PC-9 (cell line): ENCODE results near the gene JAK3. TPM values are rescaled to one million over a fixed set of nuclear protein-coding genes. Genes with fewer than 3 reads are reported as not detected.

Source experiments
- BruUV-seq: library from RNA; stranded (reverse); fragments of 400-500 nt; replicated peaks from 2 replicates; lab custom pipeline; 2021; lab: Mats Ljungman, UMichigan
- CTCF ChIA-PET: fragments of 300-600 bp; sonication (Branson Sonifier 250); formaldehyde crosslinking; loops from one replicate; lab custom pipeline; 2022; ENCODE audit warnings: antibody characterized with exemption; lab: Charles Lee
- POLR2A ChIA-PET: fragments of 300-600 bp; sonication (Branson Sonifier 250); formaldehyde crosslinking; loops from one replicate; lab custom pipeline; 2022; ENCODE audit warnings: antibody characterized with exemption; ENCODE audit not compliant: unreplicated experiment; lab: Charles Lee
- DNase-seq, 2 experiments: peaks; one replicate each; pipeline versions ENCODE4 v3.0.0 to v3.0.0-alpha.2; 2015 to 2022; ENCODE audit warnings: mixed read lengths in 1 of 2
- H2AFZ ChIP-seq: fragments of 200-600 bp; sonication (generic); 2 replicates; pipeline ENCODE4 v1.8.1; 2017; ENCODE audit warnings: antibody characterized with exemption
- H3F3A ChIP-seq: fragments of 200-600 bp; sonication (generic); 2 replicates; pipeline ENCODE4 v1.8.1; 2017; ENCODE audit warnings: antibody characterized with exemption, mild to moderate bottlenecking, low read depth; ENCODE audit not compliant: insufficient read depth
- H3K27ac ChIP-seq: fragments of 200-600 bp; sonication (generic); 2 replicates; pipeline ENCODE4 v1.6.1; 2016; ENCODE audit warnings: mixed run types
- H3K27me3 ChIP-seq: fragments of 200-600 bp; sonication (generic); 2 replicates; pipeline ENCODE4 v1.6.1; 2016; ENCODE audit warnings: low read depth, mixed run types; ENCODE audit not compliant: insufficient read depth
- H3K36me3 ChIP-seq: fragments of 200-600 bp; sonication (generic); 2 replicates; pipeline ENCODE4 v1.6.1; 2016; ENCODE audit warnings: low read depth, mixed run types
- H3K4me1 ChIP-seq: fragments of 200-600 bp; sonication (generic); replicated peaks from 2 replicates; pipeline ENCODE4 v1.6.1; 2016; ENCODE audit warnings: mixed run types; ENCODE audit not compliant: insufficient read depth
- H3K4me2 ChIP-seq: fragments of 200-600 bp; sonication (generic); 2 replicates; pipeline ENCODE4 v1.6.1; 2017; ENCODE audit warnings: mixed run types
- H3K4me3 ChIP-seq: fragments of 200-600 bp; sonication (generic); 2 replicates; pipeline ENCODE4 v1.6.1; 2016; ENCODE audit warnings: mixed run types
- H3K79me2 ChIP-seq: fragments of 200-600 bp; sonication (generic); 2 replicates; pipeline ENCODE4 v1.6.1; 2017; ENCODE audit warnings: low read depth, mixed run types
- H3K9me2 ChIP-seq: fragments of 200-600 bp; sonication (generic); 2 replicates; pipeline ENCODE4 v1.8.1; 2017; ENCODE audit warnings: mild to moderate bottlenecking; ENCODE audit not compliant: insufficient read depth
- H3K9me3 ChIP-seq: fragments of 200-600 bp; sonication (generic); 2 replicates; pipeline ENCODE4 v1.8.1; 2016; ENCODE audit warnings: low read depth; ENCODE audit not compliant: insufficient read depth
- H4K20me1 ChIP-seq: fragments of 200-600 bp; sonication (generic); 2 replicates; pipeline ENCODE4 v1.8.1; 2017; ENCODE audit not compliant: insufficient read depth
- EZH2 ChIP-seq: fragments of 200-600 bp; sonication (generic); IDR thresholded peaks from 2 replicates; pipeline ENCODE4 v1.8.0; 2017; ENCODE audit warnings: antibody characterized with exemption, low read depth
- intact Hi-C: fragments of 100-400 bp; cut with micrococcal nuclease; formaldehyde crosslinking; loops from one replicate; pipeline ENCODE4 v1.10.0; 2022; ENCODE audit not compliant: unreplicated experiment
- total RNA-seq: library from RNA; stranded (reverse); gene quantifications from 2 replicates; pipeline ENCODE4 v1.2.3, GENCODE V29; 2021
- TF ChIP-seq, protein P1 (sequence below): fragments of 200-600 bp; sonication (generic); conservative IDR thresholded peaks from 2 replicates; pipeline ENCODE4 v1.6.1; 2017; ENCODE audit warnings: mixed run types, antibody characterized with exemption, mild to moderate bottlenecking, moderate library complexity

Gene JAK3
- total RNA-seq, 1 experiment from 2014 or later, result 13.5 TPM

- intact Hi-C loops, result no loop called here
- Histone ChIP-seq H4K20me1 (no peaks in the 10 kb centered on the region), H3K4me1 (peaks cover 5% of the 10 kb centered on the region), H3K9me3 (no peaks in the 10 kb centered on the region), H3K27me3 (peaks cover 18% of the 10 kb centered on the region; the same call in 1 of the 2 replicates), H3K27ac (no peak overlapping the region), H3K9me2 (no peaks in the 10 kb centered on the region), H3K36me3 (no peaks in the 10 kb centered on the region), H3K4me2 (no peak overlapping the region), H3K79me2 (no peaks in the 10 kb centered on the region), H3K4me3 (no peak overlapping the region), H3F3A (peaks cover 8% of the 10 kb centered on the region; the same call in 1 of the 2 replicates), H2AFZ (no peak overlapping the region)
- CTCF ChIA-PET, result no interaction called here
- no TSS peak for BruUV-seq
- DNase-seq, result no peak
- POLR2A ChIA-PET, result interaction anchor here (0.6 kb wide), 1 partner anchor 426 kb away, joined by 5 read pairs; no protein-coding TSS in a partner anchor
- TF ChIP-seq, protein P1, sequence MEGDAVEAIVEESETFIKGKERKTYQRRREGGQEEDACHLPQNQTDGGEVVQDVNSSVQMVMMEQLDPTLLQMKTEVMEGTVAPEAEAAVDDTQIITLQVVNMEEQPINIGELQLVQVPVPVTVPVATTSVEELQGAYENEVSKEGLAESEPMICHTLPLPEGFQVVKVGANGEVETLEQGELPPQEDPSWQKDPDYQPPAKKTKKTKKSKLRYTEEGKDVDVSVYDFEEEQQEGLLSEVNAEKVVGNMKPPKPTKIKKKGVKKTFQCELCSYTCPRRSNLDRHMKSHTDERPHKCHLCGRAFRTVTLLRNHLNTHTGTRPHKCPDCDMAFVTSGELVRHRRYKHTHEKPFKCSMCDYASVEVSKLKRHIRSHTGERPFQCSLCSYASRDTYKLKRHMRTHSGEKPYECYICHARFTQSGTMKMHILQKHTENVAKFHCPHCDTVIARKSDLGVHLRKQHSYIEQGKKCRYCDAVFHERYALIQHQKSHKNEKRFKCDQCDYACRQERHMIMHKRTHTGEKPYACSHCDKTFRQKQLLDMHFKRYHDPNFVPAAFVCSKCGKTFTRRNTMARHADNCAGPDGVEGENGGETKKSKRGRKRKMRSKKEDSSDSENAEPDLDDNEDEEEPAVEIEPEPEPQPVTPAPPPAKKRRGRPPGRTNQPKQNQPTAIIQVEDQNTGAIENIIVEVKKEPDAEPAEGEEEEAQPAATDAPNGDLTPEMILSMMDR, result no peak
- no peak for TF ChIP-seq EZH2
Measured at GRCh38 chr19:17877696-17878095, 29.9 kb upstream of the JAK3 start.

DNA sequence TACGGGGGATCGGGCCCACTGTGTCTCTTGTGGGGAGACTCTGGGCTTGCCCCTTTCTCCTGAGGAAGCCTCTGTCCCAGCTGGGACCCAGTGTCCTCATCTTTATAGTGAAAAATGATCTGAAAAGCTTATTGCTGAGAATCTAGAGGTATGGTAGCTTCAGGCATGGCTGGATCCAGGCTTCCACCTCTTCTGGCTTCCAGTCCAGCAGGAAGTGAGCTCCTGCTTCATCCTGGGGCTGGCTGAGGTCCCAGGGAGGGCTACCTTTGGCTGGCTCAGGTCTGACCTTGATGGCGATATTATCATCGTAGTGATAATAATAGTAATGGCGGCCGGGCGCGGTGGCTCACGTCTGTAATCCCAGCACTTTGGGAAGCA is 27.0 kb upstream of the JAK3 start:
- CTCF ChIA-PET, result interaction anchor here (0.5 kb wide), 1 partner anchor 133 kb away, joined by 7 read pairs; the partner anchor contains the start of gene ARRDC2
- POLR2A ChIA-PET, result no interaction called here
- no TSS peak for BruUV-seq
- peaks cover 5% of the 10 kb centered on the region for H3K4me1 ChIP-seq
- no peak overlapping the region for H3K4me3 ChIP-seq
- H3K9me3 ChIP-seq, result no peaks in the 10 kb centered on the region
- no peak for DNase-seq
- no peaks in the 10 kb centered on the region for H3K9me2 ChIP-seq
- no peak overlapping the region for H3K4me2 ChIP-seq
- no peak for TF ChIP-seq EZH2
- TF ChIP-seq, protein P1, result no peak
- no peak overlapping the region for H3K27ac ChIP-seq
- H3F3A ChIP-seq, result peaks cover 15% of the 10 kb centered on the region; the same call in 1 of the 2 replicates
- no peaks in the 10 kb centered on the region for H4K20me1 ChIP-seq
- intact Hi-C loops, result loop anchor here (5.0 kb wide), 1 partner anchor 123 kb away; no protein-coding TSS in a partner anchor
- no peak overlapping the region for H2AFZ ChIP-seq
- no peaks in the 10 kb centered on the region for H3K36me3 ChIP-seq
- H3K27me3 ChIP-seq, result peaks cover 6% of the 10 kb centered on the region; the same call in 1 of the 2 replicates
- no peaks in the 10 kb centered on the region for H3K79me2 ChIP-seq

GRCh38 chr19:17873786-17874757 is 26.3 kb upstream of the JAK3 start:
- Histone ChIP-seq H3K4me1 (peaks cover 5% of the 10 kb centered on the region), H2AFZ (peak overlapping the region; percentile 77; the same call in 1 of the 2 replicates), H4K20me1 (no peaks in the 10 kb centered on the region), H3K27me3 (peaks cover 4% of the 10 kb centered on the region; the same call in 1 of the 2 replicates), H3K36me3 (no peaks in the 10 kb centered on the region), H3K9me2 (no peaks in the 10 kb centered on the region), H3K79me2 (no peaks in the 10 kb centered on the region), H3K4me3 (peak overlapping the region; percentile 53; the same call in 1 of the 2 replicates), H3K27ac (no peak overlapping the region), H3K9me3 (no peaks in the 10 kb centered on the region), H3K4me2 (peak overlapping the region; percentile 86), H3F3A (peaks cover 15% of the 10 kb centered on the region; the same call in 1 of the 2 replicates)
- peak; percentile 42 to 51 for DNase-seq
- no TSS peak for BruUV-seq
- no peak for TF ChIP-seq EZH2
- TF ChIP-seq, protein P1, result no peak
- CTCF ChIA-PET, result no interaction called here
- intact Hi-C loops, result loop anchor here (5.0 kb wide), 1 partner anchor 123 kb away; no protein-coding TSS in a partner anchor
- POLR2A ChIA-PET, result no interaction called here
